ENCODE measurements around the gene LHX4.

DNA sequence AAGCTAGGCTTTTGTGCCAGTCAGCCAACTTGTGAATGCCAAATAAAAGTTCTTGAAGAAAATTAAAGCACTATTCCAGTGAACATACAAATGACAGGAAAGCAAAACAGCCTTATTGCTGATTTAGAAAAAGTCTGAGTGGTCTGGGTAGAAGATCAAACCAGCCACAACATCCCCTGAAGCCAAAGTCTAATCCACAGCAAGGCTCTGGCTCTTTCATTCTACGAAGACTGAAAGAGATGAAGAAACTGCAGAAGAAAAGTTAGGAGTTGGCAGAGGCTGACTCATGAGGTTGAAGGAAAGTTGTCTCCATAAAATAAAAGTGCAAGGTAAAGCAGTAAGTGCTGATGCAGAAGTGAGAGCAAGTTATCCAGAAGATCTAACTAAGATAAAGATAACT, 65.9 kb downstream of the LHX4 start:
- TF ChIP-seq, protein P1, sequence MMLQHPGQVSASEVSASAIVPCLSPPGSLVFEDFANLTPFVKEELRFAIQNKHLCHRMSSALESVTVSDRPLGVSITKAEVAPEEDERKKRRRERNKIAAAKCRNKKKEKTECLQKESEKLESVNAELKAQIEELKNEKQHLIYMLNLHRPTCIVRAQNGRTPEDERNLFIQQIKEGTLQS (IDR thresholded peaks at IDR 0.05) = no peak
- TF ChIP-seq, protein P2, sequence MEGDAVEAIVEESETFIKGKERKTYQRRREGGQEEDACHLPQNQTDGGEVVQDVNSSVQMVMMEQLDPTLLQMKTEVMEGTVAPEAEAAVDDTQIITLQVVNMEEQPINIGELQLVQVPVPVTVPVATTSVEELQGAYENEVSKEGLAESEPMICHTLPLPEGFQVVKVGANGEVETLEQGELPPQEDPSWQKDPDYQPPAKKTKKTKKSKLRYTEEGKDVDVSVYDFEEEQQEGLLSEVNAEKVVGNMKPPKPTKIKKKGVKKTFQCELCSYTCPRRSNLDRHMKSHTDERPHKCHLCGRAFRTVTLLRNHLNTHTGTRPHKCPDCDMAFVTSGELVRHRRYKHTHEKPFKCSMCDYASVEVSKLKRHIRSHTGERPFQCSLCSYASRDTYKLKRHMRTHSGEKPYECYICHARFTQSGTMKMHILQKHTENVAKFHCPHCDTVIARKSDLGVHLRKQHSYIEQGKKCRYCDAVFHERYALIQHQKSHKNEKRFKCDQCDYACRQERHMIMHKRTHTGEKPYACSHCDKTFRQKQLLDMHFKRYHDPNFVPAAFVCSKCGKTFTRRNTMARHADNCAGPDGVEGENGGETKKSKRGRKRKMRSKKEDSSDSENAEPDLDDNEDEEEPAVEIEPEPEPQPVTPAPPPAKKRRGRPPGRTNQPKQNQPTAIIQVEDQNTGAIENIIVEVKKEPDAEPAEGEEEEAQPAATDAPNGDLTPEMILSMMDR (IDR thresholded peaks at IDR 0.05; ENCODE audit: low read depth, low read length, missing input control) = no peak
- TF ChIP-seq, protein P3, sequence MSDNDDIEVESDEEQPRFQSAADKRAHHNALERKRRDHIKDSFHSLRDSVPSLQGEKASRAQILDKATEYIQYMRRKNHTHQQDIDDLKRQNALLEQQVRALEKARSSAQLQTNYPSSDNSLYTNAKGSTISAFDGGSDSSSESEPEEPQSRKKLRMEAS (IDR thresholded peaks at IDR 0.05) = no peak
- TF ChIP-seq YY1 (IDR thresholded peaks at IDR 0.05) (no peak), FOXA1 (IDR thresholded peaks at IDR 0.05) (no peak), RAD21 (IDR thresholded peaks at IDR 0.05) (no peak), RXRA (IDR thresholded peaks at IDR 0.05) (no peak), JUND (IDR thresholded peaks at IDR 0.05) (no peak), SP1 (IDR thresholded peaks at IDR 0.05) (no peak)

Data from liver (tissue), 3 donors.